ENCODE data around the gene HBS1L.

HBS1L gene

DNA sequence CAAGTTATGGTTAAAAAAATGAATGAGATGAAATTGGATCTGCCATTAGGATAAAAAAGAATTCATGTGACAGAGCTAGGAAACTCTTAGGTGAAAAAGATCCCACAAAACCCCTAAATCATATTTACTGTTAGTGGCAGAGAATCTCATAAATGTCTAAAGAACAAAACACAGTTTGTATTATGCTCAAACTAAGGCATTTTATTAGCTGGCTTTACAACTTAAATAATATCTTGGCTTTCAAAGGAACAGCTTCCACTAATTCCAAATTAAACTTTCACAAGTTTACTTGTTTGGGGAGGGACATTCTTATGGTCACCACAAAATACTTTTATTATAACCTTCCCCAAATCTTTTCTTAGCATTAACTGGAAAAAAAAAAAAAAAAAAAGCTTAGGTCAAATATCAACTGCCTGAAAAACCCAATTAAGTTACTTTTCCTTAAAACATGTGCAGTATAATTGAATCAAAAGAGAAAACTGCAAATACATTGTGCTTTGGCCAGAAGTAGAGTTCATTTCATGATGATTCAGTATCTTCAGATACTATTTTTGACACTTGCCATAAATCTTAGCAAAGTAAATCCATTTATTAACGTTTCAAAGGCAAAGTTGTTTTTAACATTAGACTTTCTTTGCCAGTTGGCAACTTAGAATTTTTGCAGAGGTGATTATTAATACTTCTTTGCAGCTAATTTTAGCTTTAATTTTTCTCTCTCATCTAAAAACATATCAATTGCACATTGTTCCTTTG is 90.0 kb downstream of the HBS1L start:
- Mint-ChIP-seq H3K9me3 (peaks cover 21% of the 10 kb centered on the region), H3K36me3 (ENCODE audit: low read depth) (peaks cover 70% of the 10 kb centered on the region), H3K27ac (no peak overlapping the region), H3K27me3 (ENCODE audit: low read depth, poor library complexity) (no peaks in the 10 kb centered on the region), H3K4me3 (no peak overlapping the region), H3K4me1 (no peaks in the 10 kb centered on the region)
- no peak for DNase-seq
- TF ChIP-seq CTCF (IDR thresholded peaks at IDR 0.05): no peak

- Mint-ChIP-seq H3K36me3 (ENCODE audit: low read depth) (peaks cover 68% of the 10 kb centered on the region), H3K4me1 (no peaks in the 10 kb centered on the region), H3K4me3 (no peak overlapping the region), H3K27me3 (ENCODE audit: low read depth, poor library complexity) (no peaks in the 10 kb centered on the region), H3K9me3 (peaks cover 32% of the 10 kb centered on the region), H3K27ac (no peak overlapping the region)
- no peak for TF ChIP-seq CTCF (IDR thresholded peaks at IDR 0.05)
- no peak for DNase-seq
Observed at GRCh38 chr6:134962421-134962820, 92.2 kb downstream of the HBS1L start.

GRCh38 chr6:134961366-134961765 is 93.3 kb downstream of the HBS1L start:
- Mint-ChIP-seq H3K4me3 (no peak overlapping the region), H3K27me3 (ENCODE audit: low read depth, poor library complexity) (no peaks in the 10 kb centered on the region), H3K4me1 (no peaks in the 10 kb centered on the region), H3K27ac (peak overlapping the region; percentile 14), H3K9me3 (peaks cover 32% of the 10 kb centered on the region), H3K36me3 (ENCODE audit: low read depth) (peaks cover 68% of the 10 kb centered on the region)
- DNase-seq: no peak
- no peak for TF ChIP-seq CTCF (IDR thresholded peaks at IDR 0.05)

GRCh38 chr6:134959603-134960002 is 95.0 kb downstream of the HBS1L start:
- Mint-ChIP-seq H3K27me3 (ENCODE audit: low read depth, poor library complexity) (no peaks in the 10 kb centered on the region), H3K9me3 (peaks cover 32% of the 10 kb centered on the region), H3K4me1 (no peaks in the 10 kb centered on the region), H3K36me3 (ENCODE audit: low read depth) (peaks cover 59% of the 10 kb centered on the region), H3K27ac (no peak overlapping the region), H3K4me3 (no peak overlapping the region)
- no peak for DNase-seq
- no peak for TF ChIP-seq CTCF (IDR thresholded peaks at IDR 0.05)

DNA sequence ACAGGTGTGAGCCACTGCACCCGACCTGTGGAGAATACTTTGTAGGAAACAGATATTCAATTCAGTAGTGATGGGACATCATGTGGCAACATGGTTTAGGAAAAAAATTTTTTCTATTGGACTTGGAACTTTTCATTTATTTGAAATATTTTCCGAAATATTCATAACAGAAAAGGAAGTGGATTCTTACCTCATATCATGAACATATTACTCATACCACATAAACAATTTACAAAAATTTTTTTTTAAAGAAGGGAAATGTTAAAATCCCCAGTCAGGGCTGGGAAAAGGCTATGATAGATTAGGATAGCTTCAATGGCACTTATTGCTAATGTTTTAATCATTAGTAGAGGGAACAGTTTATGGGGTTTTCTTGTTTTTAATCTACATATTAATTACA is 97.9 kb downstream of the HBS1L start:
- DNase-seq: no peak
- Mint-ChIP-seq H3K4me1 (no peaks in the 10 kb centered on the region), H3K4me3 (no peak overlapping the region), H3K9me3 (peaks cover 31% of the 10 kb centered on the region), H3K27me3 (ENCODE audit: low read depth, poor library complexity) (no peaks in the 10 kb centered on the region), H3K36me3 (ENCODE audit: low read depth) (peaks cover 32% of the 10 kb centered on the region), H3K27ac (no peak overlapping the region)
- no peak for TF ChIP-seq CTCF (IDR thresholded peaks at IDR 0.05)

DNA sequence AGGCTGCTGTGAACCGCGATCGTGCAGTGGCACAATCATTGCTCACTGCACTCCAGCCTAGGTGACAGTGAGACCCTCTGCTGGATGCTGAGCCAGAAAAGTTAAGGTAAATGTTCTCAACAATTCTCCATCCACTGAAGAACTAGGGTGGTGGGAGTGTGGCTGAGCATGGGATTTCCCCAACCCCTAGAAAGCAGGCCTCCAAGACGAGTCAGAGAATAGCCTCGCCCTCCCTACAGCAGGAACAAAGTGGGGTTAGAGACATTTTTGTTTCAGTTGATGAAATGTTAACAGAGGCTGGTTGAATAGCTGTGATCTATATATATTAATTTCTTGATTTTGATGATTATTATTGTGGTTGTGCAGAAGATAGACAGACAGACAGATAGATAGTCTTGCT is 98.6 kb downstream of the HBS1L start:
- peaks cover 26% of the 10 kb centered on the region for H3K36me3 Mint-ChIP-seq (ENCODE audit: low read depth)
- no peak for TF ChIP-seq CTCF (IDR thresholded peaks at IDR 0.05)
- DNase-seq: no peak
- no peaks in the 10 kb centered on the region for H3K27me3 Mint-ChIP-seq (ENCODE audit: low read depth, poor library complexity)
- H3K9me3 Mint-ChIP-seq: peaks cover 25% of the 10 kb centered on the region
- H3K27ac Mint-ChIP-seq: no peak overlapping the region
- no peaks in the 10 kb centered on the region for H3K4me1 Mint-ChIP-seq
- no peak overlapping the region for H3K4me3 Mint-ChIP-seq
